Testis (tissue), 2 donors: ENCODE data around the gene TENM4.

Experiments
- CTCF ChIP-seq, 3 experiments: fragments of 450-650 bp in 2 of 3; fragments of 200-600 bp in 1 of 3; sonication (generic) in 1 of 3; IDR thresholded peaks; one replicate each; pipeline ENCODE4 v1.5.1; 2016 to 2019; ENCODE audit warnings: antibody characterized with exemption in 3 of 3, mild to moderate bottlenecking in 2 of 3, moderate library complexity in 1 of 3
- POLR2A ChIP-seq: fragments of 450-650 bp; IDR thresholded peaks from one replicate; pipeline ENCODE4 v1.6.1; 2017; ENCODE audit warnings: antibody characterized with exemption, mild to moderate bottlenecking, moderate library complexity

DNA sequence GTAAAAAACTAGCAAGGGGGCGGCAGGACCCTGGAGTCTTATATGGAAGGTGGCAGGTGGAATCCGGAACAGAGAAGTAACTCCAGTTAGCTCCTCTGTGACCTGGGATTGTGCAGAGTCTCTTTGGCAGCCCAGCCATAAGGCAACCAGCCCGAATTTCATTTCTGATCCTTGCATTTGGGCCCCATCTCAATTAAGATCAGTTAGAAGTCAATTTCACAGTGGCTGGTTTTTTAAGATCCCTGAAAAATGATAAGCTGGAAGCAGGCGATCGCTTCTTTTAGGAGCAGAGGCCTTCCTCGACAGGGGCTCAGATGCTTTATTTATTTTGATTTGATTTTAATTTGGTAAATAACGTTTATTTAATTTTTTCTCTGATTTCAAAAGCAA lies 199.0 kb downstream of the TENM4 start:
- TF ChIP-seq CTCF (IDR thresholded peaks at IDR 0.05) (no peak), POLR2A (no peak)
